HG02885 (cell line): ENCODE data around the gene KIF24.
"Not testable (repeated sequence)": the region's sequence is repeated elsewhere in the genome, so short reads cannot be mapped to it uniquely, and the experiment has no call there.

Experiments used
- ATAC-seq: cut with Tn5 transposase; IDR thresholded peaks from one replicate; pipeline ENCODE4 v1.9.1; 2021; ENCODE audit warnings: mild to moderate bottlenecking; ENCODE audit not compliant: unreplicated experiment, poor library complexity

KIF24 gene

DNA sequence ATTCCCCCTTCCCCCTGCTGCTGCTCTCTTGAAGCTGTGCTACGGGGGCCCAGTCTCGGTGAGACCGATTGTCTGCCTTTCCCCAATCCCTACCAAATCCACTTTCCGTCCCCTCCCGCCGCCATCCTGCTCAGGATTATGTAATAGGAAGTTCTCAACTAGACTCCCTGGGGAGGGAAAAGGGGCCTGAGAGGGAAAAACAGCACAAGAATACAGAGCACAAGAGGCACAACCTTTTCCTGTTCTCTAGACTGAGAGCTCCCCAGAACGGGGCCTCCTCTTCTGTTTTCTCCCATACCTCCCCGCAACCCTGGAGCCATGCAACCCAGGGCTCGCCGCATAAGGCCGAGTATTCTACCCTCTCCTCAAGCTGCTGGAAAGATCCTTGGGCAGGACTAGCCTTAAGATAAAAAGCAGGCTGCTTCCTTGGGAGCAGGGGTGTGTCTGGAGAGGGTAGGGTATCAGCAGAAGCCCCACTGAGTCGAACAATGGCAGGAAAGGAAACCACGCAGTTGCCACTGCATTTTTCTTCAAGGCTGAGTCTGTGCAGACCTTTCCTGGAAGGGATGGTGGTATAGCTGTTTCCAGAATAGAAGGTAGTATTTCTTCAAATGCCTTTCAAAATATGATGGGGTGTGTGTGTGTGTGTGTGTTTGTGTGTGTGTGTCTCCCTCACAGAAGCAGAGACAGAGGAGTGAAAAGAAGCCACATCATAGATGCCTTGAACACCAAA is 34.7 kb upstream of the KIF24 start:
- ATAC-seq = no peak

DNA sequence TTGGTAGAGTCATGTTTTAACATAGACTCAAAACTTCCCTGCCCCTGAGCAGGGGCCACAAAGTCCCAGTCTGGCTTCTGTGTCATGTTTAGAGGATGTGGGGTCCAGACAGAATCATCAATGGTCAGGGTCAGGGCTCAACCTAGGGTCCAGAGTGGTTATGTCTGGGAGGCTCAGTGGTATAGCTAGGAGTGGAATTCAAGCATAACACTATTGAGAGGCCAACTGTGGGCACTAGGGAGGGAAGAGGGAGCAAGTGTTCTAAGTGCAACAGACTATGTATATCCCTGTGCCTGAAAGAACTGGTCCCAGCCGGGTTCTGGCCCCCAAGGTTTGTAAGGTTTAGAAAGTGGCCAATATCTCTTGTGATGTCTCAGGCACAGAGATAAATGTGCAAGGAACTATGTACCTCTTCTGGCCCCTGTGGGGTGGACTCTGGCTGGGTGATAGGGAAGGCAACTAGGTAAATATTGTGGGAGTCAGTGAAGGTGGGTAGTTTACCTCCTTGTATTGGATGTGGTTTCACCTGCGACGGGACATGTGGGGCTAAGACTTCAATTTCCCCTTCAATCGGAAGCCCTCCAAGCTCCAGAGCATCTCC is 33.6 kb upstream of the KIF24 start:
- ATAC-seq = no peak

DNA sequence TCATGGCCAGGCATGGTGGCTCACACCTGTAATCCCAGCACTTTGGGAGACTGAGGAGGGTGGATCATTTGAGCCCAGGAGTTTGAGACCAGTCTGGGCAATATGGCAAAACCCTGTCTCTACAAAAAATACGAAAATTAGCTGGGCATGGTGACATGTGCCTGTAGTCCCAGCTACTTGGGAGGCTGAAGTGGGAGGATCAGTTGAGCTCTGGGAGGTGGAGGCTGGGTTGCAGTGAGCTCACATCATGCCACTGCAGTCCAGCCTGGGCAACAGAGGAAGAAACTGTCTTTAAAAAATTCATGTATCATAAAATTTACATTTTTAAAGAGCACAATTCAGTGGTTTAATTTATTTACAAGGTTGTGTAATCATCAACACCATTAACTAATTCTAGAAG is 23.9 kb upstream of the KIF24 start:
- not testable (repeated sequence) for ATAC-seq

DNA sequence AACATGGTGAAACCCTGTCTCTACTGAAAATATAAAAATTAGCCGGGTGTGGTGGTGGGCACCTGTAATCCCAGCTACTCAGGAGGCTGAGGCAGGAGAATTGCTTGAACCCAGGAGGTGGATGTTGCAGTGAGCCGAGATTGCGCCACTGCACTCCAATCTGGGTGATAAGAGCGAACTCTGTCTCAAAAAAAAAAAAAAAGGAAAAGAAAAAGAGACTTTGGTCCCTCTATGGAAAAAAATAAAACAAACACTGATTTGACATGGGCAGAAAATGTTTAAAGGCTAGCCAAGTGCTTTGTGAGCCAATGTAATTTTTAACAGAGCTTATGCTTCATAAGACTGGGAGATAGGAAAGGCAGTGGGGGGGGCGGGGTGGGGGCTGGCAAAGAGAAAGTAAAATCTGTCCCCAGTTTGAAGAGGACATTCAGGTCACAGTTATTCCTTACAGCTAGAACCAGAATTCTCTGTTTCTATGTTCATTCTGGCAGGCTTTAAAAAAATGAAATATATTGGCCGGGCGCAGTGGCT is 23.1 kb upstream of the KIF24 start:
- not testable (repeated sequence) for ATAC-seq

DNA sequence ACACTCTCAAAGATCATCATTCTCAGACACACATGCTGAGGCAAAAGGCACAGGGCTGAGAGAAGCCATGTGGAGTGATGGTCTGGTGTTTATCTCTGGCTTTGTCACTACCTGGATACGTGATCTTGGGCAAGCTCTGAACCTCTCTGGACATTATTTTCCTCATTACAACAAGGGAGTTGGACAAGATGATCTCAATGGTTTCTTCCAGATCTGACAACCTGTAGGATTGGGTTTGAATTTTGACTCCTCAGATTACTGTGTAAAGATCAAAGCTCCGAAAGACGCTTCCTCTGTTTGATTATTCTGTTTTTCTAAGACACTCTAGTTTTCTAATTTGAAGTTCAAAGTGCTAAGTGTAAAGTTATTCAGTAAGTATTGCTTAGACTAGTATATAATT is 20.3 kb upstream of the KIF24 start:
- no peak for ATAC-seq

DNA sequence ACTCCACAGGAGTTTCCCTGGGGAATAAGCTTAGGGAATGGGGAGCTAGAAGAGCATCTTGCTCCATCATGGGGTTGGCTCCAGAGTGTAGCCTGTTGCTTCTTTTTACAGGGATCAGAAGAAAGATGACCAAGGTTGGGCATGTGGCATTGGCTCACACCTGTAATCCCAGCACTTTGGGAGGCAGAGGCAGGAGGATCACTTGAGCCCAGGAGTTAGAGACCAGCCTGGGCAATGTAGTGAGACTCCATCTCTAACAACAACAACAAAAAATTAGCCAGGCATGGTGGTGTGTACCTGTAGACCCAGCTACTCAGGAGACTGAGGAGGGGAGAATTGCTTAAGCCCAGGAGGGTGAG is 18.7 kb upstream of the KIF24 start:
- no peak for ATAC-seq

DNA sequence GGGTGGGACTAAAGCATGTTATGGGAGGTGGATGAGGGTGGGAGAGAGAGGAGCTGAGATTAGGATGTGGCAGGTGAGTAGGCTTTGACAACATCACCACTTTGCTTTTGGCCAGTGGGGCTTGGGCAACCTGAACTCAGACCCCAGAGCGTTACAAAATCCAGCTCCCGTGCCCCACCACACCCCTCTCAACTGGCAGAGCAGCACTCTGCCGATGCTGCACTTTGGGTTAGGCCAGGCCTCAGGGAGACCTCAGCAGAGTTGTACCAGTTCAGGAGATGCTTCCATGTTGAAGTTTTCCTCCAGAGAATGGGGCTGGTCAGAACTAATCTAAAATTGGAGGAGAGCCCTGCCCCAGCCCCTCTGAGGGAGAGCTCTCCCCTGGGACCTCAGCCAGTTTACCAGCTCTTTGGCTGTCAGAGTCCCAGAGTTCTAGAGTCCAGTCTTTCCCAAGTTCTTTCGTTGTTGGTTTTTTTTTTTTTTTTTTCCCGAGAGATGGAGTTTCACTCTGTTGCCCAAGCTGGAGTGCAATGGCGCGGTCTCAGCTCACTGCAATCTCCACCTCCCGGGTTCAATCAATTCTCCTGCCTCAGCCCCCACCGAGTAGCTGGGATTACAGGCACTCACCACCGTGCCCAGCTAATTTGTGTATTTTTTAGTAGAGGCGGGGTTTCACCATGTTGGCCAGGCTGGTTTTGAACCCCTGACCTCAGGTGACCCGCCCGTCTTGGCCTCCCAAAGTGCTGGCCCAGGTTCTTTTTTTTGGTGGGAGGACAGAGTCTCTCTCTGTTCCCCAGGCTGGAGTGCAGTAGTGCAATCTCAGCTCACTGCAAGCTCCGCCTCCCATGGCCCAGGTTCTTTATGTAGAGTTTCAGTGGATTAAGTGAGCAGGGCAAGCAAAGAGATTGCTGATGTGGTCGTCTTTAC is 18.1 kb upstream of the KIF24 start:
- no peak for ATAC-seq

DNA sequence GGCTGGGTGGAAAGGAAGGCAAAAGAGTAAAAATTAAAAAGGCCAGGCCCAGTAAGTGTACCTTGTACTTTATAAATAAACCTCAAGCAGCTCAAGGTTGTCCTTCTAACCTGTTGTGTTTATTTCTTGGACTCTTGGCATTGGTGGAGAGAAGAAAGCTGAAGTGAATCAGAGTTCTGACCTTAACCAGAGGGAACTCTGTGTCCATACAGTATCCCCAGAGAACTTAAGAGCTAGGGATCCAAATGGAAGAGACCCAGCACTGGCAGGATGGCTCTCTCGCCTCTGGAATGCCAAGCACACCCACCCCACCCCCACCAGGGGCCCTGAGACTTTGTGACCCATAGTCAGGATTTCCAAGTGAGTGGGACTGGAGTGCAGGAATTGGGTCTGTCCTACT is 14.5 kb upstream of the KIF24 start:
- ATAC-seq = no peak

DNA sequence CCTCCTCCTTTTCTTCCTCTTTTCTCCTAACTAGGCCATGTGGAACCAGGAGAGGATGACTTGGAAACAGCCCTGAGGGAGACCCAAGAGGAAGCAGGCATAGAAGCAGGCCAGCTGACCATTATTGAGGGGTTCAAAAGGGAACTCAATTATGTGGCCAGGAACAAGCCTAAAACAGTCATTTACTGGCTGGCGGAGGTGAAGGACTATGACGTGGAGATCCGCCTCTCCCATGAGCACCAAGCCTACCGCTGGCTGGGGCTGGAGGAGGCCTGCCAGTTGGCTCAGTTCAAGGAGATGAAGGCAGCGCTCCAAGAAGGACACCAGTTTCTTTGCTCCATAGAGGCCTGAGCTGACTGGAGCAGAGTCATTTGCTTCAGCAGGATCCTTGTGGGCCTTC is 14.0 kb upstream of the KIF24 start:
- no peak for ATAC-seq

DNA sequence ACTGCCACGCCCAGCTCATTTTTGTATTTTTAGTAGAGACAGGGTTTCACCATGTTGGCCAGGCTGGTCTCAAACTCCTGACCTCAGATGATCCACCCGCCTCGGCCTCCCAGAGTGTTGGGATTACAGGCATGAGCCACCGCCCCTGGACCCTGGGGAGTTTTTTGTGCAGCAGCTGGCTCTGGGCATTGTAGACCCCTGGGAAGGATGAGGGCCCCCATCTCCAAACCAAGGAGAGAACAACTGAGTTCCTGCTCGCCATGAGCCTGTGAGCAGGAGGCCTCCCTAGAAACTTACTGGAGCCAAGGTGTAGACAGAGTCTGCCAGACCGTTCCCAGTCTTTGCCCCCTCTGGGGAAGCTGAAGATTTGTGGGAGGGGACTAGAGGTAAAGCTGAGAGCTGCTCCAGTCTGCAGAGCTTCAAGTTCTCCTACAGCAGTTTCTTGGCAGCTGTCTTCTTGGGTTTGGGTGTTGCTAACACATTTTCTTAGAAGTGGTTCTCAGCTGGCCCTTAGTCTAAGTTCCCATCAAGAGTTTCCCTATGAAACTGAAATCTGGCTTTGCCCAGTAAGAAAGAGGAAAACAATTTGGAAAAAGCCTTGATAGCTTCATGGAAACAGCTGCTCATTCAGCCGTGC is 12.7 kb upstream of the KIF24 start:
- ATAC-seq = no peak

DNA sequence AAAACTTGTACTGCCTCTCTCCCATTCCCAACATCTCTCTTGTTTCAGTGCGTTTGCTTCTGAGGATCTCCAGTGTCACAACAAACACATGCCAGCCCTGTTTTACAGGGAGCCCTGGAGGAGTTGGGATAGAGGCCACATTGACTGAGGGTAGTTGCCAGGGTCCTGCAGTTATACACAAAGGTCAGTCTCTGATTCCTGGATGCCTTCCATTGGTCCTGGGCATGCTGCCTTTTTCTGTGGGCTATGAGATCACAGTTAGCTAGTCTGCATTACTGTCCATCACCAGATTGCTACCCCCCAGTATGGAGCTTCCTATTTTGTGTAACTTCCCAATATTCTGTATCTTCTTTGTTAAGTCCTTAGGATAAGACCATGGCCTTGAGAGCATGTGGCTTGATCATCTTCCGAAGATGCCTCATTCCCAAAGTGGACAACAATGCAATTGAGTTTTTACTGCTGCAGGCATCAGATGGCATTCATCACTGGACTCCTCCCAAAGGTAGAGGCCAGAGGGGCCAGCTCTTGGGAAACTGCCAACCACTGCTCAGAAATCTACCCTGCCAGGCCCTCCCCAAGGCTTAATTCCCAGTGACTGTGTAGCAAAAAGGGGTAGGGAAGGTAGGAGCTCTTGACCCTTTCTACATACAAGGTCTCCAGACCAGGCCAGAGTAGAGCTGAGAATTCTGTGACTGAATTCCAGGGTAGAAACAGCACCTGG is 9.8 kb upstream of the KIF24 start:
- ATAC-seq = no peak

DNA sequence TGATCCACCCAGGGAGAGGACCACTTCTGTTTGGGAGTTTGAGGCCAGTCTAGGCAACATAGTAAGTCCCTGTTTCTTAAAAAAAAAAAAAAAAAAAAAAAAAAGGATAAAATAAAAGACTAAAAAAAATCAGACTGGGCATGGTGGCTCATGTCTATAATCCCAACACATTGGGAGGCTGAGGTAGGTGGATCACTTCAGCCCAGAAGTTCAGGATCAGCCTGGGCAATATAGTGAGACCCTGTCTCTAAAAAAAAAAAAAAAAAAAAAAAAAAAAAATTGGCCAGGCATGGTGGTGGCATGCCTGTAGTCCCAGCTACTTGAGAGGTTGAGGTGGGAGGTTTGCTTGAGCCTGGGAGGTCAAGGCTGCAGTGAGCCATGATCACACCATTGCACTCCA is 9.0 kb upstream of the KIF24 start:
- ATAC-seq = not testable (repeated sequence)

DNA sequence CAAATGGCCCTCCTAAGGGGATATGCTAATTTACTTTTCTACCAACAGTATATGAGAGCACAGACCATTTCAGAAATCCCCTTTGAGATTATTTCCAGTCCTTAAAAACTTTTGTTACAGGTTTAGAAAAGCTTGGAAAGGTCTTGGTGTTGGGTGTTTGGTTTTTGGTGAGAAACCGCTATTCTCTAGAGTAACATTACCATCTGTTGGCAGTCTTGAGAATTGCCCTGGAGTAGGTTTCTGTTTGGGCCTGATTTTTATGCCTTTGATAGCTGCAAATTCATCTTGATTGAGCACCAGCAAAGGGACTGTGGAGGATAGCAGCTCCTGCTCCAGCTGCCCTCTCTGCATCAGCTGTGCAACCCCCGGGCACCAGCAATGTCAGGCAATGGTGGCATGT is 8.3 kb upstream of the KIF24 start:
- no peak for ATAC-seq

DNA sequence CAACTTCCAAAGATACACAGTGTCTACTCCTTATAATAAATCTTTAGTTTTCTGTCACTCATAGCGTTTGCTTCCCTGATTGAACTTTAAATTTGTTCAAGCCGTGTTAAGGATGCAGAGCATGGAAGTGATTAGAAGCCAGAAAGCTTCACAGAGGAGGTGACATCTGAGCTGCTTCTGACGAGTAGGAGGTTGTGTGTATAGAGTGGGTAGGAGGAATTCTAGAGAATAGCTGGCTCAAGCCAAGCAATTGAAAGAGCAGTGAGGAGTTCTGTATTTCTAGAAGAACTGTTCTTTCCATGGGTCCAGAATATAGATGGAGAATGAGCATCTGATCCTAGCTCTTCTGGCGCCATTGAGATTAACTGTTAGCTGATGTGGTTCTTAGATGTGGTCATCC is 6.3 kb upstream of the KIF24 start:
- no peak for ATAC-seq

DNA sequence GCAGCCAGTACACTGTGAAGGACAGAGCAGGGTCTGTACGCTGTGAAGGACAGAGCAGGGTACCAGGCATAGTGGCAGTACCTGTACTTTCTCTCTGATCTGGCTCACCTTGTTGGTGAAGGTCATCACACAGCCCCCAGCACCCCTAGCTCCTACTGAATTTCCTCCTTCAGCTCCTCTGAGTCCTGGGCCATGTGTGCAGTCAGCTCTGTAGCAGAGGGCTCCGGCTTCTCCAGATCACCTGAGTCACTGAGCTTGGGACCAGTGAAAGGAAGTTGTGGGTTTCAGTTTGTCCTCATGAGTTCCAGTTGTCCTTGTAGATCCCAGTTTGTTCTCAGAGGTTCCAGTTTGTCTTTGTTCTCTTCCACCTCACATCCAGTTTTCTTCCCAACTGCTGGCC is 5.8 kb upstream of the KIF24 start:
- ATAC-seq = no peak

DNA sequence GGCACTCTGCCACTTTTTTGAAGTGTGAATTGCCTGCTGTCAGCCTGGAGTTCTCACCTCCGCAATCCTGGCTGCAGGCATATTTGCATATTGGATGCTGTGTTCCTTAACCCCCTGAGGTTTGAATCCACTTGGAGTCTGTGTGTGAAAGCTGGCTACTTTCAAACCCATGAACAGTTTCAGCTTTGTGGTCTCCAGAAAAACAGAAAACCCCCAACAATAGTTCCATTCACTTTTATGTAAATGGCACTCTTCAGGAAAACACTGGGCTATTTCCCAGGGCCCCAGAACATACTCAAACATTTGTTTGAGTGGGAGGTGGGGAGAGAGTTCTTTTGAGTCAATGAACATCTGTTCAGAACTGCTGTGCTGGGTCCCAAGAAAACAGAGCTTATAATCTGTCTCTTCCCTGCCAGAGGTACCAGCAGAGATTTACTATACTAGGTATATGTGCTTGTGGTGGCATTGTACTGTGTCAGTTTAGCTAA is 5.3 kb upstream of the KIF24 start:
- no peak for ATAC-seq

DNA sequence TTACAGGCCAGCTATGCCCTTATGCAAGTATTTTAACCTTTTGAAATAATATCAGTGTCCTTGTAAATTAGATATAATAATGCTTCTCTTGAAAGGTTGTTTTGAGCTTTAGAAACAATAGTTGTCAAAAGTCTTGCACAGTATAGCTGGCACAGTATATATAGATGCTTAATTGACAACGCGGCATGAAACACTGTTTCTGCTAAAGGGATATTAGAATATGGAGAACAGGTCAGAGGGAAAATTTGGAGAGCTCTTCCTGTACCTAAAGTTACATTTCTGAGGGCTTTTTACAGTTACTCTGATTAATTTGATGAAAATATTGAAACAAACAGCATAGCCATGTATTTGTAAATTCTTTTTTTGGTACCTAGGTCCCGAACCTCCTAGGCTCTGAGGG is 4.8 kb upstream of the KIF24 start:
- ATAC-seq = no peak

DNA sequence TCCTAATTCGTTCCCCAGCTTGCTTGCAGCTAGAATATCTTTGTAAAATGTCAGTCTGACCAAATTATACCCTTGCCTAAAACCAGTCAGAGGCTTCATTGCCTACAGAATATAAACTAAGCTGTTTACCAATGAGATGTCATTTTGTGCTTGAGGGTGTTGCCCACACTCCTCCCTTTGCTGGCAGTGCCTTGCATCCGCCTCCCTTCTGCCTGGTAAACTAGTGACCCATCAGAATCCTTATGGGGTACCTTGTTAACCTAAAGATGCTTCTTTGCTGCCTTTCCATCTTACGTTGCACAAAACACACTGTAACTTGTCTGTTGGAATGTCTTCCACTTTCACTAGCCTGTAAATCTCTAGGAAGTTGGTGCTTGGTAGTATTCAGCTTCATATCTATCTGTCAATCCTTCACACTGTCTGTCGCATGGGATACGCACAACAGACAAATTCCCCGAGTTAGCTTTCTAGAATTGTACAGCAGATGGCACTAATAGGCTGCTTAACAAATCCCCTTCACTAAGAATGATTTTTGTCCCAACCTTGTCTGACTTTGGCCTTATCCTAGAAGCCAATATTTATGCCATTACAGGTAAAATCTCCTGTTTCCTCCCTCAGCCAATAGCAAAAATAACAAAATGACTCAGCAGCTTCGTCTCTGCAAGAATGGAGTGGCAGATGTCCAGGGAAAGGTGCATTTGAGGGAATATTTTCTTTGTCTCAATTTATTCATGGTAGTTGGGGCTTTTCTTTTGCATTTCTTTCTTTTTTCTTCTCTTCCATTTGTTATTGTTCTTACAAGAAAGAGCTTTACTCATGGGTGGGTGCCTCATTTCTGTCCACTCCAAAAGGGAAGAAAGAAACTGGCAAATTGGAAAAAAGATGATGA is 3.3 kb upstream of the KIF24 start:
- ATAC-seq = no peak

DNA sequence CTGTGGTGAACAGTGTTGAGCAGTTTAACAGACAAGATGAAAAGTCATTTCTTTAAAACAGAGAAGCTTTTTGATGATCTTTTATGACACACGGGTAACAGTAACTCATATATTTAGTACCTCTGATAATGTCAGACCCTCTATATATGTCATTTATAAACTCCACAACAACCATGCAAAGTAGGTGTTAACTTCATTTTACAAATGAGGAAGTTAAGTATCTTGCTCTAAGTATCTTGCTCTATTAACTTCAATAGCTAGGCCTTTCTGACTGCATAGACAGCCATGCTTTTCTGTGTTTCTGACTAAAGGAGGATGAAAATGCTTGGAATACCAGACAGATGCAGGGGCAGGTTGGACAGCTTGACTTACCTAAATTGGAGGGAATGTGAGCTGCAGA is 2.1 kb upstream of the KIF24 start:
- no peak for ATAC-seq
